HCT116 (cell line): ENCODE data around the gene TMEM201. TPM values are rescaled to one million over a fixed set of nuclear protein-coding genes. Genes with fewer than 3 reads are reported as not detected.

ENCODE experiments used
- ATAC-seq: fragments of 200-7000 bp; cut with Tn5 transposase; 2 replicates; pipeline ENCODE4 v1.9.1; 2020; ENCODE audit warnings: mild to moderate bottlenecking, moderate library complexity
- BruUV-seq: library from RNA; stranded (reverse); fragments of 400-500 nt; replicated peaks from 2 replicates; lab custom pipeline; 2021; lab: Mats Ljungman, UMichigan
- CTCF ChIA-PET: fragments of 300-600 bp; sonication (Branson Sonifier 250); formaldehyde crosslinking; loops from one replicate; lab custom pipeline; 2021; ENCODE audit warnings: antibody characterized with exemption; lab: Charles Lee
- POLR2A ChIA-PET: fragments of 300-600, 350-600 bp; sonication (Branson Sonifier 250); formaldehyde crosslinking; loops from one replicate; lab custom pipeline; 2021; ENCODE audit warnings: antibody characterized with exemption; lab: Charles Lee
- RAD21 ChIA-PET, 2 experiments: fragments of 300-600 bp; sonication (Branson Sonifier 250); formaldehyde crosslinking; loops; one replicate each; lab custom pipeline; 2023; ENCODE audit warnings: low total read pairs in 2 of 2; ENCODE audit not compliant: uncharacterized antibody in 2 of 2, unreplicated experiment in 2 of 2, low non-redundant PET in 1 of 2; lab: Charles Lee
- DNase-seq: peaks from one replicate; pipeline ENCODE4 v3.0.0-alpha.2; 2010; ENCODE audit warnings: low read depth, low spot score
- H2AFZ ChIP-seq: fragments of 200-600 bp; shearing (Covaris generic), sonication (generic); 2 replicates; pipeline ENCODE4 v1.6.1; 2017; ENCODE audit warnings: low read depth, mixed run types, mixed read lengths, antibody characterized with exemption, low read length; ENCODE audit not compliant: poor library complexity, severe bottlenecking
- H3K27ac ChIP-seq: 2 replicates; pipeline ENCODE4 v1.5.1; 2012; ENCODE audit warnings: low read depth, low read length
- H3K27me3 ChIP-seq: fragments of 200-600 bp; sonication (generic); 2 replicates; pipeline ENCODE4 v1.6.1; 2016; ENCODE audit warnings: mixed run types, low read length, mixed read lengths; ENCODE audit not compliant: insufficient read depth
- H3K36me3 ChIP-seq, 2 experiments: fragments of 200-500 bp in 1 of 2; fragments of 200-600 bp in 1 of 2; sonication (Bioruptor generic) in 1 of 2; sonication (generic) in 1 of 2; 2 replicates each; pipeline versions ENCODE4 v1.5.1 to v1.6.1; 2014 to 2016; ENCODE audit warnings: low read length in 2 of 2, inconsistent platforms in 1 of 2, mixed read lengths in 1 of 2, mixed run types in 1 of 2; ENCODE audit not compliant: insufficient read depth in 2 of 2, control insufficient read depth in 1 of 2
- H3K4me1 ChIP-seq, 2 experiments: fragments of 200-600 bp in 1 of 2; sonication (generic) in 1 of 2; 2 replicates each; pipeline versions ENCODE4 v1.5.1 to v1.6.1; 2012 to 2017; ENCODE audit warnings: low read length in 2 of 2, inconsistent platforms in 1 of 2, mild to moderate bottlenecking in 1 of 2, mixed read lengths in 1 of 2, mixed run types in 1 of 2, moderate library complexity in 1 of 2; ENCODE audit not compliant: insufficient read depth in 2 of 2, control insufficient read depth in 1 of 2
- H3K4me2 ChIP-seq: fragments of 200-600 bp; sonication (generic); 2 replicates; pipeline ENCODE4 v1.6.1; 2017; ENCODE audit warnings: mixed run types, low read length, mixed read lengths
- H3K4me3 ChIP-seq, 2 experiments: fragments of 200-600 bp in 1 of 2; sonication (generic) in 1 of 2; replicated peaks in 1 of 2; 2 replicates each; pipeline ENCODE4 v1.5.1; 2011 to 2016; ENCODE audit warnings: low read length in 2 of 2, control low read depth in 1 of 2, low read depth in 1 of 2, mild to moderate bottlenecking in 1 of 2, mixed read lengths in 1 of 2, mixed run types in 1 of 2
- H3K79me2 ChIP-seq: fragments of 200-600 bp; sonication (generic); 2 replicates; pipeline ENCODE4 v1.6.1; 2017; ENCODE audit warnings: mild to moderate bottlenecking, mixed run types, low read length, moderate library complexity, mixed read lengths; ENCODE audit not compliant: insufficient read depth
- H3K9ac ChIP-seq: fragments of 200-600 bp; sonication (generic); 2 replicates; pipeline ENCODE4 v1.6.1; 2016; ENCODE audit warnings: low read length, mixed read lengths
- H3K9me2 ChIP-seq: fragments of 200-600 bp; sonication (generic), shearing (Covaris generic); 2 replicates; pipeline ENCODE4 v1.6.1; 2017; ENCODE audit warnings: mixed run types, mild to moderate bottlenecking, moderate library complexity; ENCODE audit not compliant: insufficient read depth
- H3K9me3 ChIP-seq, 2 experiments: fragments of 200-500 bp in 1 of 2; fragments of 200-600 bp in 1 of 2; sonication (Bioruptor generic) in 1 of 2; sonication (generic) in 1 of 2; 2 replicates each; pipeline ENCODE4 v1.6.1; 2014 to 2017; ENCODE audit warnings: low read length in 2 of 2, mixed read lengths in 2 of 2, inconsistent platforms in 1 of 2, low read depth in 1 of 2, mild to moderate bottlenecking in 1 of 2, mixed run types in 1 of 2, moderate library complexity in 1 of 2; ENCODE audit not compliant: control insufficient read depth in 1 of 2, insufficient read depth in 1 of 2
- H4K20me1 ChIP-seq: fragments of 200-600 bp; sonication (generic), shearing (Covaris generic); 2 replicates; pipeline ENCODE4 v1.6.1; 2017; ENCODE audit warnings: mixed run types, mild to moderate bottlenecking, moderate library complexity; ENCODE audit not compliant: insufficient read depth
- CBX3 ChIP-seq: IDR thresholded peaks from 2 replicates; pipeline ENCODE4 v1.6.1; 2012; ENCODE audit warnings: low read depth
- CEBPB ChIP-seq: IDR thresholded peaks from 2 replicates; pipeline ENCODE4 v1.6.1; 2012; ENCODE audit warnings: low read depth
- EGR1 ChIP-seq: IDR thresholded peaks from 2 replicates; pipeline ENCODE4 v1.6.1; 2012; ENCODE audit warnings: low read depth
- ELF1 ChIP-seq: IDR thresholded peaks from 2 replicates; pipeline ENCODE4 v1.6.1; 2012; ENCODE audit warnings: low read depth, borderline replicate concordance
- EZH2 ChIP-seq: fragments of 200-600 bp; sonication (generic); IDR thresholded peaks from 2 replicates; pipeline ENCODE4 v1.6.1; 2017; ENCODE audit warnings: antibody characterized with exemption, mixed run types
- EZH2phosphoT487 ChIP-seq: fragments of 200-600 bp; IDR thresholded peaks from 2 replicates; pipeline ENCODE4 v1.6.1; 2018; ENCODE audit warnings: antibody characterized with exemption, borderline replicate concordance
- FOSL1 ChIP-seq: IDR thresholded peaks from 2 replicates; pipeline ENCODE4 v1.6.1; 2012; ENCODE audit warnings: low read depth
- JUND ChIP-seq: IDR thresholded peaks from 2 replicates; pipeline ENCODE4 v1.6.1; 2012
- POLR2A ChIP-seq: IDR thresholded peaks from 2 replicates; pipeline ENCODE4 v1.7.0; 2011; ENCODE audit warnings: borderline replicate concordance; ENCODE audit not compliant: insufficient read depth, insufficient read length; ENCODE audit errors: extremely low read depth
- POLR2AphosphoS5 ChIP-seq: IDR thresholded peaks from 2 replicates; pipeline ENCODE4 v1.6.1; 2011; ENCODE audit warnings: mild to moderate bottlenecking, low read depth, low read length, moderate library complexity
- SIN3A ChIP-seq: IDR thresholded peaks from 2 replicates; pipeline ENCODE4 v1.6.1; 2012; ENCODE audit warnings: low read depth
- SP1 ChIP-seq: IDR thresholded peaks from 2 replicates; pipeline ENCODE4 v1.6.1; 2012; ENCODE audit warnings: low read depth
- SRF ChIP-seq: IDR thresholded peaks from 2 replicates; pipeline ENCODE4 v1.6.1; 2012; ENCODE audit warnings: low read depth
- YY1 ChIP-seq: IDR thresholded peaks from 2 replicates; pipeline ENCODE4 v1.6.1; 2011; ENCODE audit warnings: low read length, low read depth, moderate library complexity, mild to moderate bottlenecking; ENCODE audit not compliant: insufficient replicate concordance; ENCODE audit errors: extremely low read depth
- ZFX ChIP-seq: fragments of 450-650 bp; IDR thresholded peaks from 2 replicates; pipeline ENCODE4 v1.6.1; 2017
- ZNF274 ChIP-seq: fragments of 200-500 bp; sonication (Bioruptor generic); IDR thresholded peaks from 2 replicates; pipeline ENCODE4 v1.6.1; 2014; ENCODE audit warnings: mild to moderate bottlenecking, low read depth, low read length, inconsistent platforms
- intact Hi-C: fragments of 100-400 bp; cut with micrococcal nuclease; formaldehyde crosslinking; loops from 2 replicates; pipeline ENCODE4 v1.10.0; 2022
- total RNA-seq: library from RNA; stranded (reverse); gene quantifications from one replicate; pipeline ENCODE4 v1.2.1, GENCODE V29; 2021; ENCODE audit not compliant: unreplicated experiment
- TF ChIP-seq, protein P1 (sequence below): IDR thresholded peaks from 2 replicates; pipeline ENCODE4 v1.6.1; 2012
- TF ChIP-seq, protein P2 (sequence below): IDR thresholded peaks from 2 replicates; pipeline ENCODE4 v1.6.1; 2012

The TMEM201 gene
- total RNA-seq, 1 experiment from 2014 or later: 27.6 TPM

DNA sequence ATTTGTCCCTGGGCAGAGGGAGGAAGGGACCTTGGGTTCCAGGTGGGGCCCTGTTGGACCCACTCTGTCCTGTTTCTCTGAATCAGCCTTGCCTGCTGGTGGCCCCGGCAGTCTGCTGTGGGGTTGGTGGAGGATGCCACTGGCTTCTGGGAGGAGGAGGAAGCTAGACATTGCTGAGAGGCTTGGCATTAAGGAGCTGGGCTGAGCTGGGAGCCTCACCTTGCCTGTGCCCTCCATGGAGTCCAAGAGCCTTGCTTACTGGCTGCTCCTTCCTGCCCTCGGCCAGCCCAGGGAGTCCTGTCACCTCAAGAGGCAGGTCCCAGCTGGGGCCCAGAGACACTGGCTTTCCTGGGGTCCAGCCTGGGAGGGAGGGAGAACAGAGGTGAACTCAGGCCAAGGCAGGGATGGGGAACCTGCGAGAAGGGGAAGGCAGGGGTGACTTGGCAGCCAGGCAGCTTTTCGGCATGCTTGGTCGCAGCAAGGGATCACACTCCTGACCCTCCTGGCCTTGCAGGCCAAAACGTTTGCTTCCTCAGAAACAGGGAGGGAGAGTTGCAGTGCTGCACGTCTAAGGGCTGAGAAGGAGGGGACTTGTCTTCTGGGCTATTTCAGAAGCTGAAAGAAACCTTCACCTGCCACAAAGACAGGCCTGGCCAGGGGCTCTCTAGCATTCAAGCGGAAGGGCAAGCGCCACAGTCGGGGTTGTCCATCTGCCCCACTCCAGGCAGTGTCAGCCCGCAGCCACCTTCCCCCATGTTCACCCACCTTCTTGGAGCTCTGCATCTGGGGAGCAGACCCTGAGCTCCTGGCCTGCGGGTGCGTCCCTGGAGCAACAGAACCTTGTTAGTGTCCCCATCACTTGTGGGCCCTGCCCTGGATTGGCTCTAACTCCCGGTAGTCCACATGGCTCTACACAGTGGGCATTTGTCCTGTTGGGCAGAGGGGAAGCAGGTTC lies 8.9 kb downstream of the TMEM201 start (continued):
- TF ChIP-seq FOSL1: no peak
- no peak for TF ChIP-seq YY1

DNA sequence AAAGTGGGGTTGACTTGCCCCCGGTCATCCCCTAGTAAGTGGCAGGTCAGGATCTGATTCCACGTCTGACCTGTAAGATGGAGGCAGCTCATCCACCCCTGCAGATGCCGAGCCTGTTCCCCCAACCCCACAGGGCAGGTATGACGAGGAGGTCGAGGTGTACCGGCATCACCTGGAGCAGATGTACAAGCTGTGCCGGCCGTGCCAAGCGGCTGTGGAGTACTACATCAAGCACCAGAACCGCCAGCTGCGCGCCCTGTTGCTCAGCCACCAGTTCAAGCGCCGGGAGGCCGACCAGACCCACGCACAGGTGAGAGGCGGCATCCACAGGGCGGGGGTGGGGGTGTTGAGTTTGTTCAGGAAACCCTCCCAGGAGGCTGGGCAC lies 9.6 kb downstream of the TMEM201 start:
- peaks cover 37% of the 10 kb centered on the region for H3K79me2 ChIP-seq
- peaks cover 7% of the 10 kb centered on the region; the same call in 1 of the 2 replicates for H4K20me1 ChIP-seq
- no peak for ATAC-seq
- no peak for DNase-seq
- H3K4me1 ChIP-seq: peaks cover 1 to 4% of the 10 kb centered on the region in 2 experiments; a peak in 3 of 4 replicates
- no peak overlapping the region for H3K4me2 ChIP-seq
- ChIA-PET POLR2A (no interaction called here), CTCF (no interaction called here), RAD21 (no interaction called here)
- no peak overlapping the region for H3K9ac ChIP-seq
- H3K36me3 ChIP-seq: peaks cover 4 to 36% of the 10 kb centered on the region in 2 experiments; a peak in 3 of 4 replicates
- no peaks in the 10 kb centered on the region for H3K9me2 ChIP-seq
- no peaks in the 10 kb centered on the region for H3K27me3 ChIP-seq
- no peak overlapping the region for H3K27ac ChIP-seq
- no peaks in the 10 kb centered on the region for H3K9me3 ChIP-seq
- BruUV-seq: no TSS peak
- no peak overlapping the region for H2AFZ ChIP-seq
- intact Hi-C loops: no loop called here
- H3K4me3 ChIP-seq: no peak overlapping the region
- TF ChIP-seq EGR1 (no peak), CEBPB (no peak), POLR2AphosphoS5 (no peak), YY1 (no peak)

GRCh38 chr1:9599741-9600140 lies 11.0 kb downstream of the TMEM201 start:
- Histone ChIP-seq H4K20me1 (no peaks in the 10 kb centered on the region), H3K27ac (no peak overlapping the region), H3K36me3 (peaks cover 4 to 36% of the 10 kb centered on the region in 2 experiments; a peak in 3 of 4 replicates), H3K4me3 (no peak overlapping the region), H3K9me2 (no peaks in the 10 kb centered on the region), H3K9ac (no peak overlapping the region), H3K27me3 (no peaks in the 10 kb centered on the region), H2AFZ (no peak overlapping the region), H3K4me1 (no peaks in the 10 kb centered on the region), H3K9me3 (no peaks in the 10 kb centered on the region), H3K4me2 (no peak overlapping the region), H3K79me2 (peaks cover 22% of the 10 kb centered on the region)
- BruUV-seq: no TSS peak
- no peak for DNase-seq
- no peak for ATAC-seq
- RAD21 ChIA-PET: no interaction called here
- intact Hi-C loops: no loop called here
- POLR2A ChIA-PET: no interaction called here
- CTCF ChIA-PET: no interaction called here
- TF ChIP-seq, protein P1, sequence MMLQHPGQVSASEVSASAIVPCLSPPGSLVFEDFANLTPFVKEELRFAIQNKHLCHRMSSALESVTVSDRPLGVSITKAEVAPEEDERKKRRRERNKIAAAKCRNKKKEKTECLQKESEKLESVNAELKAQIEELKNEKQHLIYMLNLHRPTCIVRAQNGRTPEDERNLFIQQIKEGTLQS: no peak
- TF ChIP-seq CBX3 (no peak), ZFX (no peak), ELF1 (no peak), EGR1 (no peak), SRF (no peak), POLR2A (no peak), YY1 (no peak), EZH2 (no peak), POLR2AphosphoS5 (no peak), SIN3A (no peak), EZH2phosphoT487 (no peak), ZNF274 (no peak), SP1 (no peak), JUND (no peak), CEBPB (no peak)
- TF ChIP-seq, protein P2, sequence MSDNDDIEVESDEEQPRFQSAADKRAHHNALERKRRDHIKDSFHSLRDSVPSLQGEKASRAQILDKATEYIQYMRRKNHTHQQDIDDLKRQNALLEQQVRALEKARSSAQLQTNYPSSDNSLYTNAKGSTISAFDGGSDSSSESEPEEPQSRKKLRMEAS: no peak
